ENCODE results near the gene UMODL1.

- no peak for TF ChIP-seq BACH2 (CRISPR knock-in tag; IDR thresholded peaks at IDR 0.05; ENCODE audit: borderline replicate concordance)
- TF ChIP-seq ZNF8 (CRISPR knock-in tag; IDR thresholded peaks at IDR 0.05): no peak
- no peak for TF ChIP-seq ARNTL (CRISPR knock-in tag; IDR thresholded peaks at IDR 0.05; ENCODE audit: borderline replicate concordance, low read depth)
- TF ChIP-seq ZFP3 (CRISPR knock-in tag; IDR thresholded peaks at IDR 0.05): no peak
- TF ChIP-seq GLIS3 (CRISPR knock-in tag; IDR thresholded peaks at IDR 0.05): no peak
- no peak for TF ChIP-seq ZFP30 (CRISPR knock-in tag; IDR thresholded peaks at IDR 0.05)
- TF ChIP-seq, protein P1, sequence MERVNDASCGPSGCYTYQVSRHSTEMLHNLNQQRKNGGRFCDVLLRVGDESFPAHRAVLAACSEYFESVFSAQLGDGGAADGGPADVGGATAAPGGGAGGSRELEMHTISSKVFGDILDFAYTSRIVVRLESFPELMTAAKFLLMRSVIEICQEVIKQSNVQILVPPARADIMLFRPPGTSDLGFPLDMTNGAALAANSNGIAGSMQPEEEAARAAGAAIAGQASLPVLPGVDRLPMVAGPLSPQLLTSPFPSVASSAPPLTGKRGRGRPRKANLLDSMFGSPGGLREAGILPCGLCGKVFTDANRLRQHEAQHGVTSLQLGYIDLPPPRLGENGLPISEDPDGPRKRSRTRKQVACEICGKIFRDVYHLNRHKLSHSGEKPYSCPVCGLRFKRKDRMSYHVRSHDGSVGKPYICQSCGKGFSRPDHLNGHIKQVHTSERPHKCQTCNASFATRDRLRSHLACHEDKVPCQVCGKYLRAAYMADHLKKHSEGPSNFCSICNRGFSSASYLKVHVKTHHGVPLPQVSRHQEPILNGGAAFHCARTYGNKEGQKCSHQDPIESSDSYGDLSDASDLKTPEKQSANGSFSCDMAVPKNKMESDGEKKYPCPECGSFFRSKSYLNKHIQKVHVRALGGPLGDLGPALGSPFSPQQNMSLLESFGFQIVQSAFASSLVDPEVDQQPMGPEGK (CRISPR knock-in tag; IDR thresholded peaks at IDR 0.05; ENCODE audit: borderline replicate concordance): no peak
- TF ChIP-seq ZNF70 (CRISPR knock-in tag; IDR thresholded peaks at IDR 0.05): no peak
Measured at GRCh38 chr21:42062236-42063022, 8.7 kb upstream of the UMODL1 start.
